GM12892 (cell line): ENCODE measurements around the gene AP5B1.

Experiments
- POLR2A ChIP-seq: IDR thresholded peaks from 2 replicates; pipeline ENCODE4 v1.6.1; 2011; ENCODE audit warnings: low read depth, low read length, control low read depth
- POLR2AphosphoS5 ChIP-seq: IDR thresholded peaks from 2 replicates; pipeline ENCODE4 v1.6.1; 2011; ENCODE audit warnings: low read depth, low read length, control low read depth
- TAF1 ChIP-seq: IDR thresholded peaks from 2 replicates; pipeline ENCODE4 v1.6.1; 2011; ENCODE audit warnings: low read depth, mild to moderate bottlenecking, control low read depth, low read length, borderline replicate concordance

- no peak for TF ChIP-seq POLR2A
- no peak for TF ChIP-seq TAF1
- no peak for TF ChIP-seq POLR2AphosphoS5
Observed at GRCh38 chr11:65801153-65801987, 20.6 kb upstream of the AP5B1 start.
